LNCAP (cell line): ENCODE data around the gene OGFR.

Experiments
- TF ChIP-seq, protein P1 (sequence below): fragments of 450-650 bp; IDR thresholded peaks from 2 replicates; pipeline ENCODE4 v1.5.1; 2017; ENCODE audit warnings: mild to moderate bottlenecking

The OGFR gene

DNA sequence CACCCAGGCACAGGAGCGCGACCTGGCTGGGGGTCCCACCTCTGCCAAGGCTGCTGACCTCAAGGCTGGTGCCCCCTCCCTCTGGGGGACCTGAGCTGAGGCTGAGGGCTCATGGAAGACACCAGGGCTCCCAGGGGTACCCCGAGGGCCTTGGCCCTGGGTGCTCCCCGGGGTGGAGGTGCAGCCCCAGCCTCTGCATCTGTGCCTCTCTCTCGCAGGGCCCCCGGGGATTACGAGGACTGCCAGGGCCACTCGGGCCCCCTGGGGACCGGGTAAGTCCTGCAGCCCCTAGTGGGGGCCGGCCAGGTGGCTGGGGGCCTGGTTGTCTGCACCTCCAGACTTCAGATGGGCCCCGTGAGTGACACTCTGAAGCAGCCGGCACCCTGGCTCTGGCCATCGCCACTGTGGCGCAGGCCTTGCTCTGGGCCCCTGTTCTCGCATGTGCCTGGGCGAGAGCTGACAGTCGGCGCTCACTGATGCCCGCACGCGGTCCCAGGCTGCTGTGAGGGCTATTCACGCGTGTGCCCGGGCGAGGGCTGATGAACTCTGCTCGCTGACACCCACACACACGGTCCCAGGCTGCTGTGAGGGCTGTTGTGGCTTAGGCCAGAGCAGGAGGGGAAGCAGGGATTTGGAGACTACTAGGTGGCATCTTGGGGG lies 21.5 kb downstream of the OGFR start:
- TF ChIP-seq, protein P1, sequence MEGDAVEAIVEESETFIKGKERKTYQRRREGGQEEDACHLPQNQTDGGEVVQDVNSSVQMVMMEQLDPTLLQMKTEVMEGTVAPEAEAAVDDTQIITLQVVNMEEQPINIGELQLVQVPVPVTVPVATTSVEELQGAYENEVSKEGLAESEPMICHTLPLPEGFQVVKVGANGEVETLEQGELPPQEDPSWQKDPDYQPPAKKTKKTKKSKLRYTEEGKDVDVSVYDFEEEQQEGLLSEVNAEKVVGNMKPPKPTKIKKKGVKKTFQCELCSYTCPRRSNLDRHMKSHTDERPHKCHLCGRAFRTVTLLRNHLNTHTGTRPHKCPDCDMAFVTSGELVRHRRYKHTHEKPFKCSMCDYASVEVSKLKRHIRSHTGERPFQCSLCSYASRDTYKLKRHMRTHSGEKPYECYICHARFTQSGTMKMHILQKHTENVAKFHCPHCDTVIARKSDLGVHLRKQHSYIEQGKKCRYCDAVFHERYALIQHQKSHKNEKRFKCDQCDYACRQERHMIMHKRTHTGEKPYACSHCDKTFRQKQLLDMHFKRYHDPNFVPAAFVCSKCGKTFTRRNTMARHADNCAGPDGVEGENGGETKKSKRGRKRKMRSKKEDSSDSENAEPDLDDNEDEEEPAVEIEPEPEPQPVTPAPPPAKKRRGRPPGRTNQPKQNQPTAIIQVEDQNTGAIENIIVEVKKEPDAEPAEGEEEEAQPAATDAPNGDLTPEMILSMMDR, result no peak

DNA sequence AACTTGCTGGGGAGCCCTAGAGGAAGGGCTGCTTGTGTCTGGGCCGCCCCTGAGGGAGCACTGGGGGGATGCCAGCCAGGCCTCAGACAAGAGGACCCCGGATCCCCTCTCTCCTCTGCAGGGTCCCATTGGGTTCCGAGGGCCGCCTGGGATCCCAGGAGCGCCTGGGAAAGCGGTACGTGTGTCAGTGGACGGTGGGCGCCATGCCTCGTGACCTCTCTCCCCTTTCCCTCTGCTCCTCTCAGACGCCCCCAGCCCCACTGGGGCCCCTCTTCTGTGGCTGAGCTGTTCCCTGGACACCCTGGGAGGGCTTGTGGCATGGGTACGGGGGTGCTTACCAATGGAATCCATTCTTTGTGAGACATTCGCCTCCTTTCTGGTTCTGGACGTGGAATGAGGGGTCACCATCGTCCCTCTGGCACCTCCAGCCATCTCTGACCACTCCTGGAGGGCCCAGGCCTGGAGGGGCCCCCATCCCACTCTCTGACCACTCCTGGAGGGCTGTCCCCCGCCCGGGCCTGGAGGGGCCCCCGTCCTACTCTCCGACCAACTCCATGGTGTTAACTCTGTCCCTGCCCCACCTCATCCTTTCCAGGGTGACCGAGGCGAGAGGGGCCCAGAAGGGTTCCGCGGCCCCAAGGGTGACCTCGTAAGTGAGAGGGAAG lies 22.1 kb downstream of the OGFR start:
- TF ChIP-seq, protein P1, result no peak

DNA sequence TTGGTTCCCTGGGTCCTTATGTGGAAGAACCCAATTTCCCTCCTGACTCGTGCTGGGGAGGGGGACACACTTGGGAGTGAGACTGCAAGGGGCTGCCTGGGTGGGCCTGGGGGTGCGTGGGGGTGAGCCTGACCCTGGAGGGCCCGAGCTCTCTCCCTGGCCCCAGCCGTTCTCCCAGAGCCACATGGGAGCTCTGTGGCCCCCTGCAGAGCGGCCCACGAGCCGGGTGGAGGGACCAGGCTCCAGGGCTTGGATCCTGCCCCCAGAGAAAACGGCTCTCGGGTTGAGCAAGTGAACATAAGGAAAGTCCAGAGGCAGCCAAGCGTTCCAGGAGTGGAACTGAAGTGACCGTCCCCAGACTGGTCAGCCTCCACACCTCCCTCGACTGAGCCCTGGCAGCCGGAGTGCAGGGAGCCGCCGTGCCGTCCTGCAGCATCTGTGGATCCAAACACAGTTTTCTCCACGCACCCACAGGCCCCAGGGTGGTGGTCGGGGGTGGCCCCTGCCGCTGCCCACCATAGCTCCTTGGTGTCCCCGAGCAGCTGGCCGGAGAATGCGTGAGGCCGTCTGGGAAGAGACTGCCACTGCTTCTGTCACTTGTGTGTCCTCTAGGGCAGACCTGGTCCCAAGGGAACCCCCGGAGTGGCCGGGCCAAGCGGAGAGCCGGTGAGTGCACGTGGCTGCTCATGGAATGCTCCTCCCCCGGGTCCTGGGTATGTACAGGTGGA lies 22.8 kb downstream of the OGFR start:
- TF ChIP-seq, protein P1, result no peak

DNA sequence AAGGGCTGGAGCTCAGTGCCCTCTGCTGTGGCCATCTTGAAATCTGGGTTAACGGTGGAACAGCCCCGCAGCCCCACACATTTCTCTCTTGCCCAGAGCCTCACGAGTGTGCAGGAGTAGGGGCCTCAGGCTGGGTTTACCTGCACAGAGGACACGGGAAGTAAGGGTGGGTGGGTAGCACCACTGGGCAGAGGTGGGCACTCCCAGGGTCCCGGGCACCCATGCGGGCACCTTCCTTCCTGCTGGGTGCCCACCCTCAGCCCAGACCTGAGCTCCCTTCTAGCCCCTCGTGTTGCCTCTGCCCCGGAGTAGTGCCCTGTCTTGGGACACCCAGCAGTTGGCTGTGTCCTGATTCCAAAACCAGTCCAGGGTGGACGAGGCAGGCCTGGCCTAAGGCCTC lies 23.4 kb downstream of the OGFR start:
- TF ChIP-seq, protein P1, result no peak

DNA sequence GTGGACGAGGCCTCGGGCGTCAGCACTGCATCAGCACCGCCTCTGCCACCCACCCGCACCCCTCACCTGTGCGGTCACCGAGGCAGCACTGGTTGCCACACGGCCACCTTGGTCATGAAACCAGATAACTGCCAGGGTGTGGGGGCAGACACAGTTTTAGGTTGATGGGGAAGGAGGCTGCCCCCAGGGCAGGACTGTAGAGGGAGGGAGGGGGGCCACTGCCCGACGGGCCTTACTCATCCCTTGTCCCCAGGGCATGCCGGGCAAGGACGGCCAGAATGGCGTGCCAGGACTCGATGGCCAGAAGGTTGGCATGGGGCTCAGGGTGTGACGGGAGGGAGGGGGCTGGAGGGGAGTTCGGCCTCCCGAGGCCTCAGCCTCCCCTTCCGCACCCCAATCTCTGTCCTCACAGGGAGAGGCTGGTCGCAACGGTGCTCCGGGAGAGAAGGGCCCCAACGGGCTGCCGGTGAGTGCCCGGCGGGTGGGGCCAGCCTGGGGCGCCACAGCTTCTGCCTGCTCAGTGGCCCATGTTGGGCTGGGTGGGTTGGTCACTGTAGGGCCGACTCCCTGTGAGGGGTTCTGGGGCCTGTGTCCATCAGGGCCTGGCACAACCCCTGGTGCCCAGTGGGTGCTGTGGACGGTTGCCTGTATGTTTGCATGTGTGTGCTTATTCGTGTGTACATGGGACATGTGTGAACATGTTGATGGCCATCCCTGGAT lies 24.0 kb downstream of the OGFR start:
- TF ChIP-seq, protein P1, result no peak

DNA sequence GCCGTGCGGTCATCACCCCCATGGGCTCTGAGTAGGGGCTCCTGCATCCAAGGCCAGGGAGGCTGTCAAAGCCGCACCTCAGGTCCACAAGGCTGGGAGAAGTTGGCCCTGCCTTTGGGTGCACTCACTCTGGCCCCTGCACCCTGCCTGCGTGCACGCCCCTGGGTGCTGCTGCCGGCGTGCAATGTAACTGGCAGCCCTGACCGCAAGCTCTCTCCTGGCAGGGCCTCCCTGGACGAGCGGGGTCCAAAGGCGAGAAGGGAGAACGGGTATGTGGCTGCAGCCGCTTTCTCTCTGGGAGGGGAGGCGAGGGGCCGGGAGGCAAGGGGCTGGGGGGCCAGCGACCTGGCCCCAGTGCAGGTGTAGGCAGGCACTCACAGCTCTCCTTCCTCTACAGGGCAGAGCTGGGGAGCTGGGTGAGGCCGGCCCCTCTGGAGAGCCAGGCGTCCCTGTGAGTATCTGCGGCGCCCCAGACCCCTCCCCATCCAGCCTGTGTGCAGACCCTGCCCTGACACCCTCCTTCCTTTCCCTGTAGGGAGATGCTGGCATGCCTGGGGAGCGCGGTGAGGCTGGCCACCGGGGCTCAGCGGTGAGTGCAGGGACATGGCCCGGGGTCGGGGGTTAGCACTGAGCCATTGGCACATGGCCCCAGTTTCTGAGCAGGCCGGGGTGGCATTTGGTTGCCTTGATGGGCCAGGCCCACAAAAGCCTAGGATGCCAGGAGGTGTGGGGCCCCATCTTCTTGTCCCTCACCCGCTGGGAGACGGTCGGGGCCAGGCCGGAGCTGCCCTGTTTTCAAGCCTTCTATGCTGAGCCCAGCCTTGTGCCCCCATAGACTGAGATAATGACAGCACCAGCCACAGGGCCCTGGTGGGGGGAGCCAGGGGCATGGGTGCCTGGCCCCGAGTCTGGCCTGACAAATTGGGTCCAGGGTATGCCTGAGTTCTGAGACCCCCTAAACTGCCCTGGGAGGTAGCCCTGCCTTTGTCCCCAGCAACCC lies 24.9 kb downstream of the OGFR start:
- TF ChIP-seq, protein P1, result no peak
